Heart right ventricle (tissue), 16 donors: Measurements from ENCODE around the gene MBD5. TPM values are rescaled to one million over a fixed set of nuclear protein-coding genes. Genes with fewer than 3 reads are reported as not detected.

Experiments used
- ATAC-seq, 8 donors: fragments of 200-7000 bp; cut with Tn5 transposase; one replicate each; pipeline ENCODE4 v1.9.1; 2020; ENCODE audit warnings: mild to moderate bottlenecking in 8 of 8, moderate library complexity in 8 of 8, moderate number of reproducible peaks in 1 of 8
- DNase-seq, 2 donors: peaks; one replicate each; pipeline ENCODE4 v3.0.0-alpha.2; 2020
- H3K27ac ChIP-seq, 10 donors: fragments of 200-600 bp; sonication (generic) in 2 of 10; one replicate each; pipeline versions ENCODE4 v1.5.0 to v1.8.0; 2020 to 2022; ENCODE audit warnings: mild to moderate bottlenecking in 3 of 10
- H3K27me3 ChIP-seq, 7 donors: fragments of 200-600 bp; one replicate each; pipeline ENCODE4 v1.8.0; 2021 to 2022; ENCODE audit warnings: mild to moderate bottlenecking in 2 of 7
- H3K36me3 ChIP-seq, 9 donors: fragments of 200-600 bp; sonication (generic) in 1 of 9; one replicate each; pipeline versions ENCODE4 v1.5.0 to v1.8.0; 2020 to 2022; ENCODE audit warnings: mild to moderate bottlenecking in 2 of 9
- H3K4me1 ChIP-seq, 9 donors: fragments of 200-600 bp; sonication (generic) in 1 of 9; one replicate each; pipeline versions ENCODE4 v1.5.0 to v1.8.0; 2020 to 2022; ENCODE audit warnings: mild to moderate bottlenecking in 4 of 9
- H3K4me3 ChIP-seq, 10 donors: fragments of 200-600 bp; sonication (generic) in 2 of 10; one replicate each; pipeline versions ENCODE4 v1.5.0 to v1.8.0; 2020 to 2022; ENCODE audit warnings: mild to moderate bottlenecking in 7 of 10, moderate library complexity in 2 of 10
- H3K9me3 ChIP-seq, 11 donors: fragments of 200-600 bp in 10 of 11; sonication (generic) in 2 of 11; one replicate each; pipeline versions ENCODE4 v1.5.0 to v1.8.0; 2013 to 2022; ENCODE audit warnings: mild to moderate bottlenecking in 2 of 11, control low read depth in 1 of 11, moderate library complexity in 1 of 11
- WGBS, 2 donors: extraction: QIAGEN DNeasy Blood & Tissue Kit; methylation state at CpG; one replicate each; pipeline ENCODE4 v1.1.7; 2013; ENCODE audit warnings: inconsistent platforms in 1 of 2; 5-methylcytosine and 5-hydroxymethylcytosine counted together
- intact Hi-C, 10 donors: fragments of 100-400 bp; cut with DNase I; formaldehyde crosslinking; loops; one replicate each; pipeline versions ENCODE4 v1.11.1 to v1.14.2; 2022
- polyA plus RNA-seq, 2 donors: library from polyadenylated mRNA; stranded (reverse); fragments of 200-250 nt; gene quantifications; one replicate each; pipeline ENCODE4 v1.2.3, GENCODE V29; 2013
- total RNA-seq, 10 donors: library from RNA; stranded (reverse); fragmentation: NEBNext Ultra II Directional in 3 of 10; extraction: Animal tissue kit (Norgen Biotek cat#: 25700) in 3 of 10; gene quantifications; one replicate each; pipeline versions ENCODE4 v1.2.1 to v1.2.4, GENCODE V29; 2021 to 2023
- TF ChIP-seq, protein P1 (sequence below), 9 donors: fragments of 200-600 bp; sonication (generic) in 2 of 9; IDR thresholded peaks; one replicate each; pipeline versions ENCODE4 v1.5.0 to v1.8.0; 2021 to 2022; ENCODE audit warnings: antibody characterized with exemption in 9 of 9, mild to moderate bottlenecking in 5 of 9, moderate library complexity in 1 of 9
- donor health status: Arrhythmogenic right ventricular cardiomyopathy.
- donor health status: ischemic (EF 13 %, LVEDD 7.1; RV severe dilation, severe dysfunction).
- donor health status: healthy with polysubstance abuse.
- donor health status: DM: no; HTN: yes; CAD: no.
- donor health status: DM: no; HTN: no; CAD: no.
- donor health status: ischemic (EF 25% LVEDD 6.9; RV normal size, moderate dysfunction).
- donor health status: ischemic (EF 25% LVEDD 5.7; RV mildly dilated, moderate dysfunction).
- donor health status: healthy.
- donor health status: DM: yes; HTN: yes; CAD: no.
- donor health status: Ischemic cardiomyopathy.
- donor health status: ischemic (EF 35%, LVEDD 5.7; RV mildly dilated, moderate dysfunction).
- donor health status: nonischemic (EF 11% LVEDD 7.7; RV severe dilation, severe dysfunction).
- donor health status: DM: yes; HTN: yes; CAD: no.
- donor health status: PGD.
- donor health status: ischemic (EF 29% LVEDD 5.4; RV normal size, mild dysfunction).
- donor health status: nonischemic (EF 23%, LVEDD 6.1; RV moderate dilation, normal function).

Gene MBD5
- total and polyA plus RNA-seq, 12 donors: 3.4 to 39.8 (median 35.2) TPM

GRCh38 chr2:148031152-148031551 is 10.3 kb downstream of the MBD5 start:
- no peaks in the 10 kb centered on the region for H3K27me3 ChIP-seq
- TF ChIP-seq, protein P1, sequence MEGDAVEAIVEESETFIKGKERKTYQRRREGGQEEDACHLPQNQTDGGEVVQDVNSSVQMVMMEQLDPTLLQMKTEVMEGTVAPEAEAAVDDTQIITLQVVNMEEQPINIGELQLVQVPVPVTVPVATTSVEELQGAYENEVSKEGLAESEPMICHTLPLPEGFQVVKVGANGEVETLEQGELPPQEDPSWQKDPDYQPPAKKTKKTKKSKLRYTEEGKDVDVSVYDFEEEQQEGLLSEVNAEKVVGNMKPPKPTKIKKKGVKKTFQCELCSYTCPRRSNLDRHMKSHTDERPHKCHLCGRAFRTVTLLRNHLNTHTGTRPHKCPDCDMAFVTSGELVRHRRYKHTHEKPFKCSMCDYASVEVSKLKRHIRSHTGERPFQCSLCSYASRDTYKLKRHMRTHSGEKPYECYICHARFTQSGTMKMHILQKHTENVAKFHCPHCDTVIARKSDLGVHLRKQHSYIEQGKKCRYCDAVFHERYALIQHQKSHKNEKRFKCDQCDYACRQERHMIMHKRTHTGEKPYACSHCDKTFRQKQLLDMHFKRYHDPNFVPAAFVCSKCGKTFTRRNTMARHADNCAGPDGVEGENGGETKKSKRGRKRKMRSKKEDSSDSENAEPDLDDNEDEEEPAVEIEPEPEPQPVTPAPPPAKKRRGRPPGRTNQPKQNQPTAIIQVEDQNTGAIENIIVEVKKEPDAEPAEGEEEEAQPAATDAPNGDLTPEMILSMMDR (IDR thresholded peaks at IDR 0.05): no peak
- H3K4me3 ChIP-seq: no peak overlapping the region
- H3K4me1 ChIP-seq: peaks cover 0 to 34% (median 8%) of the 10 kb centered on the region in 9 donors
- no peaks in the 10 kb centered on the region for H3K9me3 ChIP-seq
- H3K27ac ChIP-seq: no peak overlapping the region
- DNase-seq: no peak
- intact Hi-C loops: no loop called here
- ATAC-seq: no peak
- no peaks in the 10 kb centered on the region for H3K36me3 ChIP-seq

DNA sequence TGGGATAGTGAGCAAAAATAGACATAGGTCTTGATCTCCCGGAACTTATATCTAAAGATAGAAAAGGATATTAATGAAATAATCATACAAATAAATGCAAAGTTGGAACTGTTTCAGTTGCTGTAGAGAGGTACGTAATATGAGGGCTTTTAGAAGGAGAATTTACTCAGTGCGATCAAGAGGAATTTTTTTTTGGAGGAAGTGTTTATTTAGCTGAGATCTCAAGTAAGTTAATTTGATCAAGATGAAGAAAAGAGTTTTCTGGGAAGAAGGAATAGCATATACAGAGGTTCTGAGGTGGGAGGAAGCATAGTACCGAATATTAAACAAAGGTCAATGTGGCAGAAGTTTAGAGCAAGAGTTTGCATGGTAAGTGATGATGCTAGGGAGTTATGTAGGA is 11.3 kb downstream of the MBD5 start:
- Histone ChIP-seq H3K4me1 (peaks cover 0 to 39% (median 4%) of the 10 kb centered on the region in 9 donors), H3K9me3 (no peaks in the 10 kb centered on the region), H3K4me3 (no peak overlapping the region), H3K36me3 (no peaks in the 10 kb centered on the region), H3K27me3 (no peaks in the 10 kb centered on the region), H3K27ac (peak overlapping the region in 2 of 10 donors; percentile 13 to 27)
- peak in 1 of 8 donors; percentile 21 for ATAC-seq
- DNase-seq: no peak
- intact Hi-C loops: no loop called here
- TF ChIP-seq, protein P1 (IDR thresholded peaks at IDR 0.05): no peak
- WGBS, 2 donors: 54 to 57% methylated on average over 4 of the region's 4 CpGs

DNA sequence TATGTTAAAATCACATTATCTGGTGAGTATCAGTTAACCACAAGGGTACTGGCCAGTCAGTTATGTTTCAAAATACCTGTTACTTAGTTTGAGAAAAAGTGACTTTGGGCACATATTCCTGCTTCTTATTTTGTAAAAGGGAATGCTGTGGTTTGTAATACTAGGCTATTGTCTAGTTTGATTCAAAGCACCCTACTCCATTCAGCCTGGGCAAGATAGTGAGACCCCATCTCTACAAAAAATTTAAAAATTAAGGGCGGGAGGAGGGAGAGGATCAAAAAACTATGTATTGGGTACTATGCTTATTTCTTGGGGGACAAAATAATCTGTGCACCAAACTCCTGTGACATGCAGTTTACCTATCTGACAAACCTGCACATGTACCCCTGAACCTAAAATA is 18.9 kb downstream of the MBD5 start:
- Histone ChIP-seq H3K9me3 (no peaks in the 10 kb centered on the region), H3K27me3 (no peaks in the 10 kb centered on the region), H3K27ac (no peak overlapping the region), H3K36me3 (peaks cover 0 to 16% (median 0%) of the 10 kb centered on the region in 9 donors), H3K4me1 (peaks cover 0 to 19% (median 0%) of the 10 kb centered on the region in 9 donors), H3K4me3 (no peak overlapping the region)
- TF ChIP-seq, protein P1 (IDR thresholded peaks at IDR 0.05): no peak
- 94 to 97% methylated on average over 1 of the region's 1 CpG for WGBS, 2 donors
- intact Hi-C loops: no loop called here
- no peak for DNase-seq
- ATAC-seq: no peak

DNA sequence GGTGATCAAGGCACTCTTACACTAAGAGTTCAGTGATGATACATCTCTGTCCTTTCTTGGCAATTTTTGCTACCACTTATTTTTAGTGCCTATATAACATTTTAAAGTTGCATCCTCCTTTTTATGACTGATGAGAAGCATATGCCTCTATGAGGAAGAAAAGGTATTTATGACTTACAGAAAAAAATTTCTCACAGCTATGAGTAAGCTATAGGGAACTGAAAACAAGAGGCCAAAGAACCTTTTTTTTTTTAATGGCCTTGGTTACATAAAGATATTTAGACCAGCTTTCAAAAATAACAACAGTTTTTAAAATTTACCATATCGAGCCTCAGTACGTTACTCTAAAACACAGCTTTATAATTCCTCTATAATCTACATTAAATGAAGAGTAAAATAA is 21.3 kb downstream of the MBD5 start:
- DNase-seq (no peak), ATAC-seq (no peak)
- WGBS, 2 donors: 92 to 95% methylated on average over 2 of the region's 2 CpGs
- Histone ChIP-seq H3K36me3 (peaks cover 0 to 16% (median 0%) of the 10 kb centered on the region in 9 donors), H3K27me3 (no peaks in the 10 kb centered on the region), H3K4me1 (peaks cover 0 to 13% (median 0%) of the 10 kb centered on the region in 9 donors), H3K9me3 (no peaks in the 10 kb centered on the region), H3K4me3 (no peak overlapping the region), H3K27ac (no peak overlapping the region)
- intact Hi-C loops: no loop called here
- TF ChIP-seq, protein P1 (IDR thresholded peaks at IDR 0.05): no peak
